Astrocyte of the spinal cord (primary cell): ENCODE data around the gene CHD9NB.
A peak's percentile ranks its signal among the peaks of the same experiment; 100 is the strongest.

Experiments
- DNase-seq: peaks from one replicate; pipeline ENCODE4 v3.0.0; 2011; ENCODE audit warnings: low read depth, low spot score
- H3K4me3 ChIP-seq: 2 replicates; pipeline ENCODE4 v1.5.1; 2011; ENCODE audit warnings: low read depth, mild to moderate bottlenecking, low read length, moderate library complexity
- CTCF ChIP-seq: IDR thresholded peaks from 2 replicates; pipeline ENCODE4 v1.5.1; 2012; ENCODE audit warnings: low read depth, mild to moderate bottlenecking, low read length, inconsistent platforms
- in situ Hi-C: cut with HindIII; loops from 2 replicates; pipeline ENCODE4 v1.10.0; 2017; ENCODE audit warnings: low sequenced_read_pairs

The CHD9NB gene

GRCh38 chr16:53059672-53060071 is 7.0 kb upstream of the CHD9NB start:
- DNase-seq = no peak
- no peak for TF ChIP-seq CTCF
- in situ Hi-C loops = no loop called here
- H3K4me3 ChIP-seq = no peak overlapping the region

GRCh38 chr16:53058882-53059281 is 6.2 kb upstream of the CHD9NB start:
- TF ChIP-seq CTCF = no peak
- no peak for DNase-seq
- no peak overlapping the region for H3K4me3 ChIP-seq
- in situ Hi-C loops = no loop called here

- DNase-seq = no peak
- no peak overlapping the region for H3K4me3 ChIP-seq
- no peak for TF ChIP-seq CTCF
- in situ Hi-C loops = no loop called here
Measured at GRCh38 chr16:53058441-53058840, 5.7 kb upstream of the CHD9NB start.

GRCh38 chr16:53057658-53058057 is 5.0 kb upstream of the CHD9NB start:
- no peak for TF ChIP-seq CTCF
- in situ Hi-C loops = no loop called here
- DNase-seq = no peak
- H3K4me3 ChIP-seq = no peak overlapping the region

GRCh38 chr16:53056392-53056881 is 3.7 kb upstream of the CHD9NB start:
- peak; percentile 69 for DNase-seq
- H3K4me3 ChIP-seq = no peak overlapping the region
- no peak for TF ChIP-seq CTCF
- in situ Hi-C loops = no loop called here

GRCh38 chr16:53055541-53056391 is 3.1 kb upstream of the CHD9NB start:
- in situ Hi-C loops = no loop called here
- peak; percentile 82 for DNase-seq
- H3K4me3 ChIP-seq = peak overlapping the region; percentile 58

More at GRCh38 chr16:53055541-53056391, 3.1 kb upstream of the CHD9NB start:
- no peak for TF ChIP-seq CTCF
